H1 (cell line): ENCODE data around the gene C2CD4D. TPM values are rescaled to one million over a fixed set of nuclear protein-coding genes. Genes with fewer than 3 reads are reported as not detected.

Experiments used
- GABPA ChIP-seq: IDR thresholded peaks from 2 replicates; pipeline ENCODE4 v1.6.1; 2011; ENCODE audit warnings: mild to moderate bottlenecking, low read length, moderate library complexity, borderline replicate concordance; ENCODE audit not compliant: insufficient read depth
- POLR2AphosphoS5 ChIP-seq: IDR thresholded peaks from 2 replicates; pipeline ENCODE4 v1.6.1; 2011; ENCODE audit warnings: low read depth, low read length
- RAD21 ChIP-seq, 2 experiments: IDR thresholded peaks in 1 of 2; conservative IDR thresholded peaks in 1 of 2; 2 replicates each; pipeline ENCODE4 v1.6.1; 2011; ENCODE audit warnings: low read depth in 2 of 2, low read length in 2 of 2, improper control_type of control experiment in 1 of 2, inconsistent platforms in 1 of 2, mild to moderate bottlenecking in 1 of 2, moderate library complexity in 1 of 2
- polyA plus RNA-seq, 7 experiments: library from polyadenylated mRNA; depleted of rRNA in 3 of 7; stranded (reverse) in 5 of 7; unstranded in 2 of 7; fragments of >200 nt in 5 of 7; fragments of 200-250 nt in 2 of 7; gene quantifications; 1 replicate in 5 of 7; 2 replicates in 1 of 7; 4 replicates in 1 of 7; pipeline versions ENCODE4 v1.2.1 to v1.2.3, GENCODE V29; 2011 to 2013; ENCODE audit warnings: missing spikeins in 2 of 7, mixed read lengths in 2 of 7
- total RNA-seq: library from RNA; stranded (reverse); fragmentation: NEBNext Ultra II Directional; extraction: Animal tissue kit (Norgen Biotek cat#: 25700); gene quantifications from 2 replicates; pipeline ENCODE4 v1.2.1, GENCODE V29; 2021
- TF ChIP-seq, protein P1 (sequence below): fragments of 300-600 bp; sonication (generic); IDR thresholded peaks from 2 replicates; pipeline ENCODE4 v1.7.1; 2012; ENCODE audit warnings: low read length, moderate library complexity, mild to moderate bottlenecking, inconsistent platforms; ENCODE audit not compliant: insufficient replicate concordance
- TF ChIP-seq, protein P2 (sequence below), 3 experiments: IDR thresholded peaks; 1 replicate in 2 of 3; 2 replicates in 1 of 3; pipeline versions ENCODE4 v1.5.1 to v1.6.1; 2011; ENCODE audit warnings: low read length in 3 of 3, mild to moderate bottlenecking in 3 of 3, inconsistent platforms in 2 of 3, low read depth in 1 of 3, moderate library complexity in 1 of 3; ENCODE audit not compliant: insufficient read depth in 1 of 3; ENCODE audit errors: control extremely low read depth in 1 of 3

Gene C2CD4D
- total and polyA plus RNA-seq, 2 of the 8 experiments (the other 6 are each of a cell fraction or from before 2014, with no cell fraction given), result 0.41 to 0.71 TPM

DNA sequence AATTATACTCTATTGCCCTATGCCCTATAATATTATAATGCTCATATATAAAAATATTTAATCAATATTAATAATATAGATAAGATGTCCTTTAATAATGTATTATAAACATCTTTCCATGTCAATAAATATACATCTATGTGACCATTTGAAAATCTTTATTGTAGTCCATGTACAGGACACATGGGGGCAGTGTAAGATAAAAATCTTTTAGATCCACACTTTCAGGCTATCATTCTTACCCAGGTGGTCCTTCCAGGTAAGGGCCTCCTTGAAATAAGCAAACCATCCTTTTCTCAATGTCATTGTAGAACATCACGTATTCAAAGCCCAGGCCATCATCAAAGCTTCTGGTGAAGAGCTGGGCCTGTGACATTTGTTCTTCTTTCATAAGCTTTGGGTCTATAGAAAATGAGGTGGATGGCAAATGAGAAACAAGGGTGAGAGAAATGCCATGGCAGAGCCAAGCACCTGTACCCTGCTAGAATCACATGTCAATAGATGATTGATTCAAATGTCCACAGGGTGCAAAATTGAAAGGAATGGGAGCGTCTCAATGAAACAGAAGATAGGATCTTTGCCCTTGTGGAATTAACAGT is 49.5 kb upstream of the C2CD4D start (continued):
- TF ChIP-seq, protein P1, sequence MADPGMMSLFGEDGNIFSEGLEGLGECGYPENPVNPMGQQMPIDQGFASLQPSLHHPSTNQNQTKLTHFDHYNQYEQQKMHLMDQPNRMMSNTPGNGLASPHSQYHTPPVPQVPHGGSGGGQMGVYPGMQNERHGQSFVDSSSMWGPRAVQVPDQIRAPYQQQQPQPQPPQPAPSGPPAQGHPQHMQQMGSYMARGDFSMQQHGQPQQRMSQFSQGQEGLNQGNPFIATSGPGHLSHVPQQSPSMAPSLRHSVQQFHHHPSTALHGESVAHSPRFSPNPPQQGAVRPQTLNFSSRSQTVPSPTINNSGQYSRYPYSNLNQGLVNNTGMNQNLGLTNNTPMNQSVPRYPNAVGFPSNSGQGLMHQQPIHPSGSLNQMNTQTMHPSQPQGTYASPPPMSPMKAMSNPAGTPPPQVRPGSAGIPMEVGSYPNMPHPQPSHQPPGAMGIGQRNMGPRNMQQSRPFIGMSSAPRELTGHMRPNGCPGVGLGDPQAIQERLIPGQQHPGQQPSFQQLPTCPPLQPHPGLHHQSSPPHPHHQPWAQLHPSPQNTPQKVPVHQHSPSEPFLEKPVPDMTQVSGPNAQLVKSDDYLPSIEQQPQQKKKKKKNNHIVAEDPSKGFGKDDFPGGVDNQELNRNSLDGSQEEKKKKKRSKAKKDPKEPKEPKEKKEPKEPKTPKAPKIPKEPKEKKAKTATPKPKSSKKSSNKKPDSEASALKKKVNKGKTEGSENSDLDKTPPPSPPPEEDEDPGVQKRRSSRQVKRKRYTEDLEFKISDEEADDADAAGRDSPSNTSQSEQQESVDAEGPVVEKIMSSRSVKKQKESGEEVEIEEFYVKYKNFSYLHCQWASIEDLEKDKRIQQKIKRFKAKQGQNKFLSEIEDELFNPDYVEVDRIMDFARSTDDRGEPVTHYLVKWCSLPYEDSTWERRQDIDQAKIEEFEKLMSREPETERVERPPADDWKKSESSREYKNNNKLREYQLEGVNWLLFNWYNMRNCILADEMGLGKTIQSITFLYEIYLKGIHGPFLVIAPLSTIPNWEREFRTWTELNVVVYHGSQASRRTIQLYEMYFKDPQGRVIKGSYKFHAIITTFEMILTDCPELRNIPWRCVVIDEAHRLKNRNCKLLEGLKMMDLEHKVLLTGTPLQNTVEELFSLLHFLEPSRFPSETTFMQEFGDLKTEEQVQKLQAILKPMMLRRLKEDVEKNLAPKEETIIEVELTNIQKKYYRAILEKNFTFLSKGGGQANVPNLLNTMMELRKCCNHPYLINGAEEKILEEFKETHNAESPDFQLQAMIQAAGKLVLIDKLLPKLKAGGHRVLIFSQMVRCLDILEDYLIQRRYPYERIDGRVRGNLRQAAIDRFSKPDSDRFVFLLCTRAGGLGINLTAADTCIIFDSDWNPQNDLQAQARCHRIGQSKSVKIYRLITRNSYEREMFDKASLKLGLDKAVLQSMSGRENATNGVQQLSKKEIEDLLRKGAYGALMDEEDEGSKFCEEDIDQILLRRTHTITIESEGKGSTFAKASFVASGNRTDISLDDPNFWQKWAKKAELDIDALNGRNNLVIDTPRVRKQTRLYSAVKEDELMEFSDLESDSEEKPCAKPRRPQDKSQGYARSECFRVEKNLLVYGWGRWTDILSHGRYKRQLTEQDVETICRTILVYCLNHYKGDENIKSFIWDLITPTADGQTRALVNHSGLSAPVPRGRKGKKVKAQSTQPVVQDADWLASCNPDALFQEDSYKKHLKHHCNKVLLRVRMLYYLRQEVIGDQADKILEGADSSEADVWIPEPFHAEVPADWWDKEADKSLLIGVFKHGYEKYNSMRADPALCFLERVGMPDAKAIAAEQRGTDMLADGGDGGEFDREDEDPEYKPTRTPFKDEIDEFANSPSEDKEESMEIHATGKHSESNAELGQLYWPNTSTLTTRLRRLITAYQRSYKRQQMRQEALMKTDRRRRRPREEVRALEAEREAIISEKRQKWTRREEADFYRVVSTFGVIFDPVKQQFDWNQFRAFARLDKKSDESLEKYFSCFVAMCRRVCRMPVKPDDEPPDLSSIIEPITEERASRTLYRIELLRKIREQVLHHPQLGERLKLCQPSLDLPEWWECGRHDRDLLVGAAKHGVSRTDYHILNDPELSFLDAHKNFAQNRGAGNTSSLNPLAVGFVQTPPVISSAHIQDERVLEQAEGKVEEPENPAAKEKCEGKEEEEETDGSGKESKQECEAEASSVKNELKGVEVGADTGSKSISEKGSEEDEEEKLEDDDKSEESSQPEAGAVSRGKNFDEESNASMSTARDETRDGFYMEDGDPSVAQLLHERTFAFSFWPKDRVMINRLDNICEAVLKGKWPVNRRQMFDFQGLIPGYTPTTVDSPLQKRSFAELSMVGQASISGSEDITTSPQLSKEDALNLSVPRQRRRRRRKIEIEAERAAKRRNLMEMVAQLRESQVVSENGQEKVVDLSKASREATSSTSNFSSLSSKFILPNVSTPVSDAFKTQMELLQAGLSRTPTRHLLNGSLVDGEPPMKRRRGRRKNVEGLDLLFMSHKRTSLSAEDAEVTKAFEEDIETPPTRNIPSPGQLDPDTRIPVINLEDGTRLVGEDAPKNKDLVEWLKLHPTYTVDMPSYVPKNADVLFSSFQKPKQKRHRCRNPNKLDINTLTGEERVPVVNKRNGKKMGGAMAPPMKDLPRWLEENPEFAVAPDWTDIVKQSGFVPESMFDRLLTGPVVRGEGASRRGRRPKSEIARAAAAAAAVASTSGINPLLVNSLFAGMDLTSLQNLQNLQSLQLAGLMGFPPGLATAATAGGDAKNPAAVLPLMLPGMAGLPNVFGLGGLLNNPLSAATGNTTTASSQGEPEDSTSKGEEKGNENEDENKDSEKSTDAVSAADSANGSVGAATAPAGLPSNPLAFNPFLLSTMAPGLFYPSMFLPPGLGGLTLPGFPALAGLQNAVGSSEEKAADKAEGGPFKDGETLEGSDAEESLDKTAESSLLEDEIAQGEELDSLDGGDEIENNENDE, result no peak
- TF ChIP-seq, protein P2, sequence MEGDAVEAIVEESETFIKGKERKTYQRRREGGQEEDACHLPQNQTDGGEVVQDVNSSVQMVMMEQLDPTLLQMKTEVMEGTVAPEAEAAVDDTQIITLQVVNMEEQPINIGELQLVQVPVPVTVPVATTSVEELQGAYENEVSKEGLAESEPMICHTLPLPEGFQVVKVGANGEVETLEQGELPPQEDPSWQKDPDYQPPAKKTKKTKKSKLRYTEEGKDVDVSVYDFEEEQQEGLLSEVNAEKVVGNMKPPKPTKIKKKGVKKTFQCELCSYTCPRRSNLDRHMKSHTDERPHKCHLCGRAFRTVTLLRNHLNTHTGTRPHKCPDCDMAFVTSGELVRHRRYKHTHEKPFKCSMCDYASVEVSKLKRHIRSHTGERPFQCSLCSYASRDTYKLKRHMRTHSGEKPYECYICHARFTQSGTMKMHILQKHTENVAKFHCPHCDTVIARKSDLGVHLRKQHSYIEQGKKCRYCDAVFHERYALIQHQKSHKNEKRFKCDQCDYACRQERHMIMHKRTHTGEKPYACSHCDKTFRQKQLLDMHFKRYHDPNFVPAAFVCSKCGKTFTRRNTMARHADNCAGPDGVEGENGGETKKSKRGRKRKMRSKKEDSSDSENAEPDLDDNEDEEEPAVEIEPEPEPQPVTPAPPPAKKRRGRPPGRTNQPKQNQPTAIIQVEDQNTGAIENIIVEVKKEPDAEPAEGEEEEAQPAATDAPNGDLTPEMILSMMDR (IDR thresholded peaks at IDR 0.05; ENCODE audit: control extremely low read depth in 1 of 3, insufficient read depth in 1 of 3, low read depth in 1 of 3, low read length in 3 of 3), result peak in 1 of 3 experiments; percentile 17; a peak in 1 of 4 replicates
- TF ChIP-seq RAD21 (IDR thresholded peaks at IDR 0.05 in 1 of 2, conservative IDR thresholded peaks at IDR 0.05 in 1 of 2; ENCODE audit: low read depth in 2 of 2, low read length in 2 of 2) (peak; percentile 54), GABPA (no peak), POLR2AphosphoS5 (no peak)
